HG03108 (cell line): ENCODE data around the gene NOP58.
"Not testable (repeated sequence)": the region's sequence is repeated elsewhere in the genome, so short reads cannot be mapped to it uniquely, and the experiment has no call there.

ENCODE experiments used
- ATAC-seq: cut with Tn5 transposase; IDR thresholded peaks from one replicate; pipeline ENCODE4 v1.9.1; 2021; ENCODE audit warnings: moderate library complexity; ENCODE audit not compliant: unreplicated experiment

NOP58 gene

GRCh38 chr2:202299712-202300111, 34.1 kb downstream of the NOP58 start:
- peak; percentile 87 for ATAC-seq

- ATAC-seq: no peak
These were observed 40.5 kb downstream of the NOP58 start for GRCh38 chr2:202306034-202306433.

- no peak for ATAC-seq
These were observed 42.1 kb downstream of the NOP58 start for GRCh38 chr2:202307690-202308089.

GRCh38 chr2:202311823-202312388, 46.3 kb downstream of the NOP58 start:
- ATAC-seq: no peak

GRCh38 chr2:202314116-202314515, 48.6 kb downstream of the NOP58 start:
- ATAC-seq: no peak

GRCh38 chr2:202317080-202317857, 51.7 kb downstream of the NOP58 start:
- no peak for ATAC-seq

GRCh38 chr2:202320362-202320761, 54.8 kb downstream of the NOP58 start:
- not testable (repeated sequence) for ATAC-seq

GRCh38 chr2:202322435-202322834, 56.9 kb downstream of the NOP58 start:
- ATAC-seq: no peak

- ATAC-seq: no peak
These were observed 62.3 kb downstream of the NOP58 start for GRCh38 chr2:202327858-202328257.

GRCh38 chr2:202335791-202336467, 70.4 kb downstream of the NOP58 start:
- ATAC-seq: no peak

- no peak for ATAC-seq
These were observed 71.6 kb downstream of the NOP58 start for GRCh38 chr2:202337151-202337550.

- no peak for ATAC-seq
These were observed 72.3 kb downstream of the NOP58 start for GRCh38 chr2:202337706-202338346.

- ATAC-seq: no peak
These were observed 73.7 kb downstream of the NOP58 start for GRCh38 chr2:202339071-202339870.

GRCh38 chr2:202344178-202344577, 78.6 kb downstream of the NOP58 start:
- no peak for ATAC-seq

- no peak for ATAC-seq
These were observed 80.6 kb downstream of the NOP58 start for GRCh38 chr2:202346180-202346579.
